ENCODE measurements around the gene CD180.

DNA sequence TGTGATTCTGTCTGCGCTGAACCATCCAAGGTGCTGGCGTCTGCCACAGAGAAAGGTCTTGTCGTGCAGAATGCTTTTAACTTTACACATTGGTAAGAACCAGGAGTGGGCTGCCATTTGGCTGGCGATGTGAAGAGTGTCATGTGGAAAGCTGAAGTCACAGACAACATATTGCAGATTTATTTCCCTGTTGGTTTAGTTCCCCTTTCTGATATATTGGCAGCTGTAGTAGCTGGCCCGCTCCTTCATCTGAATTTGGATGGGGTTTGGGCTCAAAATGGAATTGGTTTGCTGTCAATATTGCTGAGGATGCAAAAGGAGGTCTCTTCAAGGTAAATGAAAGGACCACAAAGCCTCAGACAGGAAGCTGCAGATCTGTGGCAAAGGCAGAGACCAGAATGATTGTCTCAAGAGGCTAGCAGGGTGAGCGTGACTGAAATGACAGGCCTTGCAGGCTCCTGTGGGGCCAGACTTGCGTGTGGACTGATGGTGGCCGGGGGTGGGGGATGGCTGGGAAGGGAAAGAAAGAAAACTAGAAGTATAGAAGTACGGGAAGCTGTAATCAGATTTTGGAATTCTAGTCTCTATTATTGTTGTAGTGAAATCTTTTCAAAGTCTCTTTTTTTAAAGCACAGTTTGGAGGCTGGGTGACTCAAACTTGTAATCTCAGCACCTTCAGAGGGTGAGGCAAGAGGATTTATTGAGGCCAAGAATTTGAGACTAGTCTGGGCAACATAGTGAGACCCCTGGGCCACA, 25.1 kb upstream of the CD180 start:
- TF ChIP-seq, protein P1, sequence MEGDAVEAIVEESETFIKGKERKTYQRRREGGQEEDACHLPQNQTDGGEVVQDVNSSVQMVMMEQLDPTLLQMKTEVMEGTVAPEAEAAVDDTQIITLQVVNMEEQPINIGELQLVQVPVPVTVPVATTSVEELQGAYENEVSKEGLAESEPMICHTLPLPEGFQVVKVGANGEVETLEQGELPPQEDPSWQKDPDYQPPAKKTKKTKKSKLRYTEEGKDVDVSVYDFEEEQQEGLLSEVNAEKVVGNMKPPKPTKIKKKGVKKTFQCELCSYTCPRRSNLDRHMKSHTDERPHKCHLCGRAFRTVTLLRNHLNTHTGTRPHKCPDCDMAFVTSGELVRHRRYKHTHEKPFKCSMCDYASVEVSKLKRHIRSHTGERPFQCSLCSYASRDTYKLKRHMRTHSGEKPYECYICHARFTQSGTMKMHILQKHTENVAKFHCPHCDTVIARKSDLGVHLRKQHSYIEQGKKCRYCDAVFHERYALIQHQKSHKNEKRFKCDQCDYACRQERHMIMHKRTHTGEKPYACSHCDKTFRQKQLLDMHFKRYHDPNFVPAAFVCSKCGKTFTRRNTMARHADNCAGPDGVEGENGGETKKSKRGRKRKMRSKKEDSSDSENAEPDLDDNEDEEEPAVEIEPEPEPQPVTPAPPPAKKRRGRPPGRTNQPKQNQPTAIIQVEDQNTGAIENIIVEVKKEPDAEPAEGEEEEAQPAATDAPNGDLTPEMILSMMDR (IDR thresholded peaks at IDR 0.05) = no peak
- no peak for TF ChIP-seq POLR2A (IDR thresholded peaks at IDR 0.05)
